Activated T-cell treated with anti-CD3 and anti-CD28 coated beads for 24 hours (primary cell): Measurements from ENCODE around the gene KANK2.
"Not testable (repeated sequence)": the region's sequence is repeated elsewhere in the genome, so short reads cannot be mapped to it uniquely, and the experiment has no call there.

ENCODE experiments used
- DNase-seq: peaks from one replicate; pipeline ENCODE4 v3.0.0-alpha.2; 2020; ENCODE audit warnings: low read depth

The KANK2 gene

GRCh38 chr19:11172576-11172975, 24.8 kb downstream of the KANK2 start:
- DNase-seq = no peak

DNA sequence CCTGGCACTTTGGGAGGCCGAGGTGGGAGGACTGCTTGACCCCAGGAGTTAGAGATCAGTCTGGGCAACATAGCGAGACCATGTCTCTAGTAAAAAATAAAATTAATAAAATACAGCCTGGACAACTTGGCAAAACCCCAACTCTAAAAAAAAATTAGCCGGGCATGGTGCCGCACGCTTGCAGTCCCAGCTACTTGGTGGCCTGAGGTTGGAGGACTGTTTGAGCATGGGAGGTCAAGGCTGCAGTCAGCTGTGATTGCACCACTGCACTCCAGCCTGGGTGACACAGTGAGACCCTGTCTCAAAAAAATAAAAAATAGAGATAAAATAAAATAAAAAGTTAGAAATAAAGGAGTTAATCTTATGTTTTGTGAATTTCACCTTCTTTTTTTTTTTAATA, 26.2 kb downstream of the KANK2 start:
- no peak for DNase-seq

DNA sequence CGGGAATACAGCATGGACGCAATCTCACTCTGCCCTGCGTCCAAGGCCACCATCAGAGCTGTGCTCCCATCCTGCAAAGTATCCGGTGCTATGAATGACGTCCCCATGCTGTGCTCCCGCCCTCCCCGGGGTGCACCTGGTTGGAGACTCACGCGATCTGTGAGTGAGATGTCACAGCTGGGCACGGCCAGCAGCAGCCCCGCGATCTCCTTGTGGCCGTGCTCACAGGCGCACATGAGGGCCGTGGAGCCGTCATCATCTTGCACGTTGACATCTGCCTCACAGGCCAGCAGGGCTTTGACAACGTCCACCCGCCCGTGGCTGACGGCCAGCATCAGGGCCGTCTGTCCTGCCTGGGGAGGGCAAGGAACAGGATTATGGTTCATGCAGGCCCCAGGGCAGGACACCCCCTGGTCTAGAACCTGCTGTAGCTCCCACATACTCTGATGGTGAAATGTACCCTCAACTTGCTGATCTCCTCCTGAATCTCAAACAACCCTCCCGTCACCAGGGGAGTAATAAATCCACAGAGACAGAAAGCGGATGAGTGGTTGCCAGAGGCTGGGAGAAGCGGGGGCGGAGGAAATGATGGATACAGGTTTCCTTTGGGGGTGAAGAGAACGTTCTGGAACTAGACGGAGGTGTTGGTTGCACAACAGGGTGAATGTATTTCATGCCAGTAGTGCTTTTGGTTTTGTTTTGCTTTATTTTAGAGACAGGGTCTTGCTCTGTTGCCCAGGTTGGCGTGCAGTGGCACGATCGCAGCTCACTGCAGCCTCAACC, 27.3 kb downstream of the KANK2 start:
- no peak for DNase-seq

DNA sequence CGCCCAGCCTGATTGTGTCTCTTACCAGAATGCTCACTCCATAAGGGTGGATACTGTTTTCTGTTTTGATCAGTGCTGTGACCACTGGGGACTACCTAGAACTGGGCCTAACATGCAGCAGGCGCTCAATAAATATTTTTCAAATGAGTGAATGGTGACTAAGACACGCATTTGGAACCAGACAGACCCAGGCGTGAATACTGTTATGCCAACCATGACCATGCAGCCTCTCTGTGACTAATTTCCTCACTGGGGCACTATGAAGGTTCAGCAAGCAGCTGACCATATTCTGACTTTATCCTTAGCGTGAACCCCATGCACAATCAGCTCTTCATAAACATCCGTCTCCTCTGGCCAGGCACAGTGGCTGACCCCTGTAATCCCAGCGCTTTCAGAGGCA, 28.8 kb downstream of the KANK2 start:
- no peak for DNase-seq

GRCh38 chr19:11166281-11167142, 30.8 kb downstream of the KANK2 start:
- DNase-seq = no peak

GRCh38 chr19:11165486-11166030, 31.8 kb downstream of the KANK2 start:
- no peak for DNase-seq

GRCh38 chr19:11164879-11165406, 32.4 kb downstream of the KANK2 start:
- DNase-seq = no peak

DNA sequence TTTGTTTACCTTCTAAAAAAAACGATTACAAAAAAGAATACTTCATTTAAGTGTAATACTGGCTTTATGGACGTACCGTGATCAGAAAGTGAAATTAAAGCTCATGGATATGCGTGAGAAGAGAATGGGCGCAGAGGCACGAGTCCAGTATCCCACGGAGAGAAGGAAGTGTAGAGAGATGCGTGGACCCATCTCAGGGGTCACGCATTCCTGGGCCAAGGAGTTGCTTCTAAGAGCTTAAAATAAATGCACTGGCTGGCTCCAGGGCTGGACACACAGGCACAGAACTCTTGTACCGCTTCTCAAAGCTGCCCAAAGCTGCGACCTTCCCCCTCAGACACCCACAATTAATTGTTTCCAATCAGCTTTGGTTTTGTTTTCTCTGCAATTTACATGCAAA, 33.0 kb downstream of the KANK2 start:
- no peak for DNase-seq

DNA sequence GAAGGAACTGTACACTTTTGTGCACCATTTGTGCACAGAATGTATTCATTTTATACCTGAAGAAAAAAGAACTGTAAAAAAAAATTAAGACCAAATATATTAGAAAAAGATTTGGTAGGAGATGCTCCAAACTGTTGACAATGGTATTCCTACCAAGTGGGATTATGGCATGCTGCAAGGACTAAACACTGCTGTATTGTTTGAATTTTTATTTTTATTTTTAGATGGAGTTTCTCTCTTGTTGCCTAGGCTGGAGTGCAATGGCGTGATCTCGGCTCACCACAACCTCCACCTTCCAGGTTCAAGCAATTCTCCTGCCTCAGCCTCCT, 36.9 kb downstream of the KANK2 start:
- DNase-seq = not testable (repeated sequence)

DNA sequence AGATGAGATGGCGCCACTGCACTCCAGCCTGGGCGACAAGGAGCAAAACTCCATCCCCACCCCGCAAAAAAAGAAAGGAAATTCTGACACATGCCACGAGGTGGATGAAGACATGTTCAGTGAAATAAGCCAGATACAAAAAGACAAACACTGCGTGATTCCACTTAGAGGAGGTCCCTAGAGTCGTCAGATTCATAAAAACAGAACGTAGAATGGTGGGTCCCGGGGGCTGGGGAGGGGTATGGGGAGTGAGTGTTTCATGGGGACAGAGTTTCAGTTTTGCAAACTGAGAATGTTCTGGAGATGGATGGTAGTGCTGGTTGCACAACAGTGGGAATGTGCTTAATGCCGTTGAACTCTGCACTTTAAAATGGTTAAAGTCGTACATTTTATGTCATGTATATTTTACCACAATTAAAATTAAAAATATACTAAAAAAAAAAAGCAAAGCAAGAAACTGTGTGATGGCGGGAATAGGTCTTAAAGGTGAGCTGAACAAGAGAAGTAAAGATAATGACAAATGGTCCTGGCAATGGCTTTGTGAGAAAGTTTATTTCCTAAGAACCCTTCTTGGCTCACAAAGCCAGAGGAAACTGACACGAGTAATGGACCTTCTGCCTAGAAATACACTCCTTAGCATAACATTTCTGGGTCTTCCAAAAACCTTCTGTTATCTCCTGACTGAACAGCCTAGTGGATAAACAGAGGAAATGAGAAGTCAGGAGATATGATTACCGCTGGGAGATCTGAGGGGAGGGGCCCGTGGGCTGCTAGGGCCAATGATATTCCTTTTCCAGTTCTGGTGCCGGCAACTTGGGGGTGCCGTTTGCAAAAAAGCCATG, 37.5 kb downstream of the KANK2 start:
- DNase-seq = no peak

GRCh38 chr19:11155373-11156120, 41.8 kb downstream of the KANK2 start, which contains the start of gene SPC24:
SPC24 (minus strand) TSS chr19:11155782; CDS start chr19:11155776, 6 bp downstream.
- DNase-seq = peak; percentile 90

DNA sequence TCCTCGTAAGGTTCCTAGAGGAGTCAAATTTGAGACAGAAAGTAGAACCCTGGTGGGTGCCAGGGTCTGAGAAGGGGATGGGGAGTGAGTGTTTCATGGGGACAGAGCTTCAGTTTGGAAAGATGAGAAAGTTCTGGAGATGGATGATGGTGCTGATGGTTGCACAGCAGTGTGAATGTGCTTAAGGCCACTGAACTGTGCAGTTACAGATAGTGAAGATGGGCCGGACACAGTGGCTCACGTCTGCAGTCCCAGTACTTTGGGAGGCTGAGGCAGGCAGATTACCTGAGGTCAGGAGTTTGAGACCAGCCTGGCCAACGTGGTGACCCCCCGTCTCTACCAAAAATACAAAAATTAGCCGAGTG, 42.7 kb downstream of the KANK2 start:
- no peak for DNase-seq

DNA sequence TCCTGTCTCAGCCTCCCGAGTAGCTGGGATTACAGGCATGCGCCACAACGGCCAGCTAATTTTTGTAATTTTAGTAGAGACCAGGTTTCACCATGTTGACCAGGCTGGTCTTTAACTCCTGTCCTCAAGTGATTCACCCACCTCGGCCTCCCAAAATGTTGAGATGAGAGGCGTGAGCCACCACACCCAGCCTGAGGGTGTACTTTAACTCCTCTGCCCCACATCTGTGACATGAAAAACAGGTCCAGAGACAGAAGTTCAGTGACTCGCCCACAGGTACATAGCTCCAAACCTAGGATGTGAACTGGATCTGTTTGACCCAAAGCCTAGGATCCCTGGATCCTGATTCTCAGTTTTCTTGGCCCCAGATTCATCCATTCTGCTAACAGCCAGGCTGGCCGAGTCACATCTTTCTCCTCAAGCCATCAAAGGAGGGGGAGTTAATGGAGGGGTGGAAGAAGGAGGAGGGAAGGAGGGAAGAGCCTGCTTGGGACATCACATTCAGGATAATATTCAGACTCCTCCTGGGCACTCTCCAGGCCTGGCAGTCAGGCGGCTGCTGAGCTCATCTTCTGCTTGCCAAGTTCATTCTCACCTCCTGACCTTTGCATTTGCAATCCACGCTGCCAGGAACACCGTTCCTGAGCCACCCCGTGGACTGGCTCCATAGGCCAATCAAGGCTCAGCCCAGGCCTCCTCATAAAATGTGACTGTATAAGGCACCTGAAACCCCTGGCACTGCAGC, 44.9 kb downstream of the KANK2 start:
- no peak for DNase-seq

- DNase-seq = no peak
Observed at GRCh38 chr19:11151181-11151580, 46.2 kb downstream of the KANK2 start.

GRCh38 chr19:11148001-11148400, 49.3 kb downstream of the KANK2 start:
- DNase-seq = no peak

DNA sequence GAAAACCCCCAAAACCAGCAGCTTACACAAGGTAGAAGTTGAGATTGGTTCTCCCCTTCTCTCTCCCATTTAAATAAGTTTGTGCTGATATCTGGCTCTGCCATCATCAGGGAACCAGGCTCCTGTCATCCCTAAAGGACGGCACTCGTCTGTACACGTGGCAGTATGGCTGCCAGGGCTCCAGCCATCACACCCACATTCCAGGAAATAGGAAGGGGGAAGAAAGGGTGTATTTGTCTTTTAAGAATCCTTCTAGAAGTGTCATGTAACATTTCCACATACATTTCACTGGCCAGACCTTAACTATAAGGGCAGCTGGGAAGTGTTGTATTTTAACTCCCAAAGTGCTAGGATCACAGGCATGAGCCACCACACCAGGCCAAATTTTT, 51.8 kb downstream of the KANK2 start:
- no peak for DNase-seq

GRCh38 chr19:11142528-11143171, 54.7 kb downstream of the KANK2 start:
- DNase-seq = no peak

DNA sequence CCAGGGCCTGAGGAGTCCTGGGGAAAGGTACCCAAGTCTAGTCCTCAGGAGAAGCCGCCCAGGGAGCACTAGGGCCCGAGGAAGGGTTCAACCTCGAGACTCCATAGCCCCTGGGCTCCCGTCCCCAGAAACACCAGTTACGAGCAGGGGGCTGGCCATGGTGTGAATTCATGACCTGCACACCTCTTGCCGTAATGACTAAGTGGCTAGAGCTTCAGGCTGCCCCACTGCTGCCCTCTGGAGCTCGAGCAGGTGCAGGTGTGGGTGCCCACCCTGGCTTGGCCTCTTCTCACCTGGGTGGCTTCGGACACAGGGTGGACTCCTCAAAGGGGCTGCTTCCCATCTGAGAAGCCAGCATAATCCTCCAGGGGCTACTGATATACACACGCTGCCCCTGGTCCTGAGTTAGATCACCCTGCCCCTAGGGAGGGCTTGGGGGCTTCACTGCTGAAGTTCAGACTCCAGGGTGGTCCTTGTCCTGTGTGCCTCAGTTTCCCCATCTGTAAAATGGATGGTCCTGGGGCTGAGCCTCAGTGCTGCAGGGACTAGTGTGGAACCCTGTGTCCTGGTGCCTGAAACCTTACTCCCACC, 55.3 kb downstream of the KANK2 start:
- DNase-seq = no peak

DNA sequence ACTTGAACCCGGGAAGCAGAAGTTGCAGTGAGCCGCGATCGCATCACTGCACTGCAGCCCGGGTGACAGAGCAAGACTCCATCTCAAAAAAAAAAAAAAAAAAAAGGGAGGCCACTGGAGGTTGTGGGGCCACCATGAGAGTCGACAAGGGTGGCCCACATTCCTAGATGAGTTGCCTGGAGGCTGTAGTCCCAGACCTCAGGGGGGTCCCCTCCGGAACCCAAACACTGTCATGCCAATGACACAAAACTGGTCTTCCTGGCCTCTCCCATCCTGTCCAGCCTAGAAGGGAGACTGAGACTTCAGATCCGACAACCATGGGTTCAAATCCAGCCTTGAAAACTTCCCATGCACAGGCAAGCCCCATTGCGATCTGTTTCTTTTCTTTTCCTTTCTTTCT, 56.4 kb downstream of the KANK2 start:
- DNase-seq = no peak
